ENCODE results near the gene ERCC2. TPM values are rescaled to one million over a fixed set of nuclear protein-coding genes. Genes with fewer than 3 reads are reported as not detected.
A peak's percentile ranks its signal among the peaks of the same experiment; 100 is the strongest.
"Not testable (repeated sequence)": the region's sequence is repeated elsewhere in the genome, so short reads cannot be mapped to it uniquely, and the experiment has no call there.

The ERCC2 gene
- total RNA-seq, 1 experiment from 2014 or later: 27.8 TPM

DNA sequence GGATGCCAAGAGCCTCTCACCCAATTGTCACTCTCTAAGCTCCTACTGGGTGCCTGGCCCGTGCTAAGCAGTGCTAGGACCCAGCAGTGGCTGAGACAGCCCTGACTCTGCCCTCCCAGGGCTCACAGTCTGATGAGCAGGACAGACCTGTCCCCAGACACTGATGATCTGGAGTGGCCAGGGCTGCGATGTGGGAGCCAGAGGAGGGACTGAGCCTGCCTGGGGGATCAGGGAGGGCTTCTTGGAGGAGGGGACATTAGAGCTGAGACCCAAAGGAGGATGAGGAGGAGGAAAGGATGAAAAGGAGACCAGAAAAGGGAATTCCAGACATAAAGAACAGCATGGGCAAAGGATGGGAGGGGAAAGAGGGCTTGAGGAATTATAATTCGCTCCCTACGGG is 46.8 kb upstream of the ERCC2 start:
- no peak for DNase-seq (ENCODE audit: unreplicated experiment)

DNA sequence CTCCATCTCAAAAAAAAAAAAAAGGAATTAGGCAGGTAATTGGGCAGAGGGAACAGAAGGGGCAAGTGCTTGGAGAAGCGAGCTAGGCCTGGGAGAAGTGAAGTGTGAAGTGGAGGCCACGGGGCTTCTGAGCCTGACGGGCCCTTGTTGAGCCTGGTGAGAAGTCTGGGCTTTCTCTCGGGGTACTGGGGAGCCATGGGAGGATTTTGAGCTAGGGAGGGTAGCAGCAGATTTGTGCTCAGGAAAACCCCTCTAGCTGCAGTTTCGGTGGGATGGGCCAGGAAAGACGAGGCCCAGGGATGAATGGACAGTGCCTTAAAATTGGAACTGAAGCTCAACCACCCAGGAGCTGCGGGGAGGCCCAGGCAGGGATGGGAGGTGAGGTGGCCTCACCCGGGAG is 44.1 kb upstream of the ERCC2 start:
- H3K9me3 Mint-ChIP-seq (ENCODE audit: unreplicated experiment): no peaks in the 10 kb centered on the region
- peak overlapping the region; percentile 70 for H3K27ac Mint-ChIP-seq (ENCODE audit: low read depth, unreplicated experiment)
- BruUV-seq (replicated peaks): no TSS peak
- POLR2A ChIA-PET: interaction anchor here (2.7 to 5.8 kb wide), 2 partner anchors 10 to 12 kb away, joined by 11 to 43 read pairs; partner anchors contain the start of genes ERCC1 and PPP1R13L
- peaks cover 84% of the 10 kb centered on the region for H3K36me3 Mint-ChIP-seq (ENCODE audit: insufficient read depth, unreplicated experiment)
- H3K4me3 Mint-ChIP-seq (ENCODE audit: unreplicated experiment): no peak overlapping the region
- no peaks in the 10 kb centered on the region for H3K27me3 Mint-ChIP-seq (ENCODE audit: insufficient read depth, unreplicated experiment)
- TF ChIP-seq, protein P1, sequence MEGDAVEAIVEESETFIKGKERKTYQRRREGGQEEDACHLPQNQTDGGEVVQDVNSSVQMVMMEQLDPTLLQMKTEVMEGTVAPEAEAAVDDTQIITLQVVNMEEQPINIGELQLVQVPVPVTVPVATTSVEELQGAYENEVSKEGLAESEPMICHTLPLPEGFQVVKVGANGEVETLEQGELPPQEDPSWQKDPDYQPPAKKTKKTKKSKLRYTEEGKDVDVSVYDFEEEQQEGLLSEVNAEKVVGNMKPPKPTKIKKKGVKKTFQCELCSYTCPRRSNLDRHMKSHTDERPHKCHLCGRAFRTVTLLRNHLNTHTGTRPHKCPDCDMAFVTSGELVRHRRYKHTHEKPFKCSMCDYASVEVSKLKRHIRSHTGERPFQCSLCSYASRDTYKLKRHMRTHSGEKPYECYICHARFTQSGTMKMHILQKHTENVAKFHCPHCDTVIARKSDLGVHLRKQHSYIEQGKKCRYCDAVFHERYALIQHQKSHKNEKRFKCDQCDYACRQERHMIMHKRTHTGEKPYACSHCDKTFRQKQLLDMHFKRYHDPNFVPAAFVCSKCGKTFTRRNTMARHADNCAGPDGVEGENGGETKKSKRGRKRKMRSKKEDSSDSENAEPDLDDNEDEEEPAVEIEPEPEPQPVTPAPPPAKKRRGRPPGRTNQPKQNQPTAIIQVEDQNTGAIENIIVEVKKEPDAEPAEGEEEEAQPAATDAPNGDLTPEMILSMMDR (IDR thresholded peaks at IDR 0.05; ENCODE audit: unreplicated experiment): no peak
- DNase-seq (ENCODE audit: unreplicated experiment): no peak
- intact Hi-C loops (cut with micrococcal nuclease): no loop called here
- CTCF ChIA-PET: interaction anchor here (0.6 to 0.8 kb wide), 3 partner anchors 10 to 64 kb away, joined by 3 to 4 read pairs (median 3); no protein-coding TSS in a partner anchor
- H3K4me1 Mint-ChIP-seq (ENCODE audit: insufficient read depth, unreplicated experiment): peaks cover 5% of the 10 kb centered on the region

More for the DNA sequence above, 46.8 kb upstream of the ERCC2 start:
- Mint-ChIP-seq H3K27me3 (ENCODE audit: insufficient read depth, unreplicated experiment) (no peaks in the 10 kb centered on the region), H3K27ac (ENCODE audit: low read depth, unreplicated experiment) (no peak overlapping the region), H3K9me3 (ENCODE audit: unreplicated experiment) (no peaks in the 10 kb centered on the region), H3K4me1 (ENCODE audit: insufficient read depth, unreplicated experiment) (peaks cover 15% of the 10 kb centered on the region), H3K36me3 (ENCODE audit: insufficient read depth, unreplicated experiment) (peaks cover 88% of the 10 kb centered on the region), H3K4me3 (ENCODE audit: unreplicated experiment) (no peak overlapping the region)
- CTCF ChIA-PET: interaction anchor here (0.6 to 0.8 kb wide), 2 partner anchors 14 to 61 kb away, joined by 3 read pairs; no protein-coding TSS in a partner anchor
- TF ChIP-seq, protein P1 (IDR thresholded peaks at IDR 0.05; ENCODE audit: unreplicated experiment): no peak
- intact Hi-C loops (cut with micrococcal nuclease): no loop called here
- no TSS peak for BruUV-seq (replicated peaks)
- POLR2A ChIA-PET: interaction anchor here (2.4 to 5.8 kb wide), 2 partner anchors 10 to 14 kb away, joined by 10 to 43 read pairs; partner anchors contain the start of gene PPP1R13L

DNA sequence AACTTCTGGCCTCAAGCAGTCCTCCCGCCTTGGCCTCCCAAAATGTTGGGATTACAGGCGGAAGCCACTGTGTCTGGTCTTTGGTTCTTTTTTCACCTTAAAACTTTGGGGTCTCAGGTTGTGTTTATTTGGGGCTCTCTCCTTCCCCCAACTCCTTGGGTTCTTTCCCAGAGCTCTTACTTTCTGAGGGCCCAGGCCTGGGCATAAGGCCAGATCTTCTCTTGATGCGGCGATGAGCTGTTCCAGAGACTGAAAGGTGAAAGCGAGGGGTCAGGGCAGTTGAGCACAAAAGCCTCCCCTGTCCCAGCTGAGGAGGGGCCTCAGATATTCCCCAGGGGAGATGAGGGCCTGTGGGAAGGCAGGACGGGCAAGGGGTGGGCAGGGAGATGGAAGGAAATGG is 43.1 kb upstream of the ERCC2 start:
- Mint-ChIP-seq H3K9me3 (ENCODE audit: unreplicated experiment) (no peaks in the 10 kb centered on the region), H3K27ac (ENCODE audit: low read depth, unreplicated experiment) (no peak overlapping the region), H3K4me1 (ENCODE audit: insufficient read depth, unreplicated experiment) (peaks cover 14% of the 10 kb centered on the region), H3K4me3 (ENCODE audit: unreplicated experiment) (no peak overlapping the region), H3K36me3 (ENCODE audit: insufficient read depth, unreplicated experiment) (peaks cover 84% of the 10 kb centered on the region), H3K27me3 (ENCODE audit: insufficient read depth, unreplicated experiment) (no peaks in the 10 kb centered on the region)
- ChIA-PET CTCF (interaction anchor here (0.6 to 1.0 kb wide), 3 partner anchors 13 to 643 kb away, joined by 3 to 5 read pairs (median 3); no protein-coding TSS in a partner anchor), POLR2A (interaction anchor here (0.7 to 5.8 kb wide), 5 partner anchors 11 to 671 kb away, joined by 3 to 43 read pairs (median 4); partner anchors contain the start of gene PPP1R13L)
- intact Hi-C loops (cut with micrococcal nuclease): no loop called here
- TF ChIP-seq, protein P1 (IDR thresholded peaks at IDR 0.05; ENCODE audit: unreplicated experiment): no peak
- BruUV-seq (replicated peaks): no TSS peak
- DNase-seq (ENCODE audit: unreplicated experiment): no peak

DNA sequence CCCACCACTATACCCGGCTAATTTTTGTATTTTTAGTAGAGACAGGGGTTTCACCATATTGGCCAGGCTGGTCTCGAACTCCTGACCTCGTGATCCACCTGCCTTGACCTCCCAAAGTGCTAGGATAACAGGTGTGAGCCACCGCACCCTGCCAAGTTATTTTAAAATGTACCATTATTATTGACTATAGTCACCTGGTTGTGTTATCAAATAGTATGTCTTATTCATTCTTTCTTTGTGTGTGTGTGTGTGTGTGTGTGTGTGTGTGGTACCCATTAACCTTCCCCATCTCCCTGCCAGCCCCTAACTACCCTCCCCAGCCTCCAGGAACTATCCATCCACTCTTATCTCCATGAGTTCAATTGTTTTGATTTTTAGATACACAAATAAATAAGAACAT is 40.0 kb upstream of the ERCC2 start:
- H3K27ac Mint-ChIP-seq (ENCODE audit: low read depth, unreplicated experiment); H3K4me3 Mint-ChIP-seq (ENCODE audit: unreplicated experiment); POLR2A ChIA-PET; H3K27me3 Mint-ChIP-seq (ENCODE audit: insufficient read depth, unreplicated experiment); H3K9me3 Mint-ChIP-seq (ENCODE audit: unreplicated experiment); DNase-seq (ENCODE audit: unreplicated experiment); BruUV-seq (replicated peaks); intact Hi-C loops (cut with micrococcal nuclease): not testable (repeated sequence)
- Mint-ChIP-seq H3K36me3 (ENCODE audit: insufficient read depth, unreplicated experiment) (peaks cover 57% of the 10 kb centered on the region), H3K4me1 (ENCODE audit: insufficient read depth, unreplicated experiment) (peaks cover 11% of the 10 kb centered on the region)
- CTCF ChIA-PET: interaction anchor here (0.7 to 1.3 kb wide), 3 partner anchors 29 to 138 kb away, joined by 3 read pairs; no protein-coding TSS in a partner anchor

Data from MCF 10A (cell line).